Measurements from ENCODE around the gene DPH3. TPM values are rescaled to one million over a fixed set of nuclear protein-coding genes. Genes with fewer than 3 reads are reported as not detected.

DPH3 gene
- polyA plus RNA-seq, 2 of the 4 experiments (the other 2 are of a cell fraction): 20.5 to 34.7 TPM

GRCh38 chr3:16307832-16308531 is 43.2 kb upstream of the DPH3 start:
- ATAC-seq (no peak), FAIRE-seq (no peak), DNase-seq (ENCODE audit: low read depth in 1 of 2, low spot score in 1 of 2) (no peak)
- Histone ChIP-seq H3K27ac (no peak overlapping the region), H3K9me3 (no peaks in the 10 kb centered on the region), H3K4me2 (no peak overlapping the region), H3K4me1 (no peaks in the 10 kb centered on the region), H3K4me3 (no peak overlapping the region)
- ChIA-PET CTCF (interaction anchor here (1.1 to 2.7 kb wide), 2 partner anchors 9 to 18 kb away, joined by 3 to 14 read pairs; no protein-coding TSS in a partner anchor), POLR2A (no interaction called here)
- TF ChIP-seq, protein P1, sequence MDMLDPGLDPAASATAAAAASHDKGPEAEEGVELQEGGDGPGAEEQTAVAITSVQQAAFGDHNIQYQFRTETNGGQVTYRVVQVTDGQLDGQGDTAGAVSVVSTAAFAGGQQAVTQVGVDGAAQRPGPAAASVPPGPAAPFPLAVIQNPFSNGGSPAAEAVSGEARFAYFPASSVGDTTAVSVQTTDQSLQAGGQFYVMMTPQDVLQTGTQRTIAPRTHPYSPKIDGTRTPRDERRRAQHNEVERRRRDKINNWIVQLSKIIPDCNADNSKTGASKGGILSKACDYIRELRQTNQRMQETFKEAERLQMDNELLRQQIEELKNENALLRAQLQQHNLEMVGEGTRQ (IDR thresholded peaks at IDR 0.05): no peak
- TF ChIP-seq ESRRA (IDR thresholded peaks at IDR 0.05; ENCODE audit: borderline replicate concordance, low read length) (no peak), JUN (IDR thresholded peaks at IDR 0.05) (no peak), ELK1 (IDR thresholded peaks at IDR 0.05; ENCODE audit: low read depth, low read length) (no peak), GATA3 (IDR thresholded peaks at IDR 0.05; ENCODE audit: borderline replicate concordance) (no peak), KDM5A (IDR thresholded peaks at IDR 0.05) (no peak), CHD4 (IDR thresholded peaks at IDR 0.05; ENCODE audit: borderline replicate concordance) (no peak), RFX5 (IDR thresholded peaks at IDR 0.05) (no peak), MAFK (IDR thresholded peaks at IDR 0.05; ENCODE audit: partially characterized antibody) (no peak), KDM1A (IDR thresholded peaks at IDR 0.05; ENCODE audit: low read depth) (no peak), FOSL2 (IDR thresholded peaks at IDR 0.05) (no peak), FOSL2 (CRISPR knock-in tag; IDR thresholded peaks at IDR 0.05) (no peak), SREBF2 (IDR thresholded peaks at IDR 0.05) (no peak), TFCP2L1 (CRISPR knock-in tag; IDR thresholded peaks at IDR 0.05) (no peak), RAD21 (conservative IDR thresholded peaks at IDR 0.05 in 1 of 2, IDR thresholded peaks at IDR 0.05 in 1 of 2) (no peak), ZSCAN20 (CRISPR knock-in tag; IDR thresholded peaks at IDR 0.05) (no peak), FOSB (CRISPR knock-in tag; IDR thresholded peaks at IDR 0.05) (no peak), EHF (CRISPR knock-in tag; IDR thresholded peaks at IDR 0.05) (no peak), FOXS1 (CRISPR knock-in tag; IDR thresholded peaks at IDR 0.05) (no peak)
- TF ChIP-seq, protein P2, sequence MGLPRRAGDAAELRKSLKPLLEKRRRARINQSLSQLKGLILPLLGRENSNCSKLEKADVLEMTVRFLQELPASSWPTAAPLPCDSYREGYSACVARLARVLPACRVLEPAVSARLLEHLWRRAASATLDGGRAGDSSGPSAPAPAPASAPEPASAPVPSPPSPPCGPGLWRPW (IDR thresholded peaks at IDR 0.05): no peak
- 66% methylated on average over 5 of the region's 5 CpGs for WGBS (ENCODE audit: missing lambda C conversion rate)

DNA sequence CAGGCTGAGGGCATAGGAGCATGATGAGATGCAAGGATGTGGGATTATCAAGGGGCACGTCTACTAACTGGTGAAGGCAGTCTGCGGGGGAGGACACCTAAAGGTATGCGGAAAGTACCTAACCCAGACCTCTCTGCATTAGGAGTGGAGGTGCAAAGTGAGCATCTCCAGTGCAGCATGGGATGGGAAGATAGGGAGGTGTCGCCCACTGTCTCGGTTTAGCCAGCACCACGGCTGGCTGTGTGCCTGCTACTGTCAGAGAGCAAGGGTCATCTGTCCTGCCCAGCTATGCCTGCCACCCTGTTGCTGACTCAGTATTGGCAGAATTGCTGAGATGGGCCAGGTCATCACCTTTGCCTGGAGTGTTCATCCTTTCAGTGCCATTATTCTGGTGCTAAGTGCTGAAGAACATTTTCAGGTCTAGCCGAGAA is 40.4 kb upstream of the DPH3 start:
- ChIA-PET CTCF (interaction anchor here (2.4 kb wide), 1 partner anchor 15 kb away, joined by 8 read pairs; no protein-coding TSS in a partner anchor), POLR2A (interaction anchor here (0.6 kb wide), 1 partner anchor 11 kb away, joined by 3 read pairs; no protein-coding TSS in a partner anchor)
- ATAC-seq (no peak), FAIRE-seq (no peak), DNase-seq (ENCODE audit: low read depth in 1 of 2, low spot score in 1 of 2) (no peak)
- 85% methylated on average over 7 of the region's 7 CpGs for WGBS (ENCODE audit: missing lambda C conversion rate)
- H3K27ac ChIP-seq: no peak overlapping the region
- TF ChIP-seq RNF2 (IDR thresholded peaks at IDR 0.05; ENCODE audit: borderline replicate concordance, low read depth) (no peak), RARB (CRISPR knock-in tag; IDR thresholded peaks at IDR 0.05) (no peak), MAZ (IDR thresholded peaks at IDR 0.05; ENCODE audit: borderline replicate concordance, low read depth, low read length) (no peak), NFE2L2 (conservative IDR thresholded peaks at IDR 0.05; ENCODE audit: low read length) (no peak), HDAC2 (IDR thresholded peaks at IDR 0.05) (no peak), CTCF (IDR thresholded peaks at IDR 0.05) (no peak), CHD4 (IDR thresholded peaks at IDR 0.05; ENCODE audit: borderline replicate concordance) (no peak), EHF (CRISPR knock-in tag; IDR thresholded peaks at IDR 0.05) (no peak), ELK1 (IDR thresholded peaks at IDR 0.05; ENCODE audit: low read depth, low read length) (no peak), KDM1A (IDR thresholded peaks at IDR 0.05; ENCODE audit: low read depth) (no peak), HEYL (CRISPR knock-in tag; IDR thresholded peaks at IDR 0.05) (no peak), FOSB (CRISPR knock-in tag; IDR thresholded peaks at IDR 0.05) (no peak), SREBF2 (IDR thresholded peaks at IDR 0.05) (no peak), ZSCAN20 (CRISPR knock-in tag; IDR thresholded peaks at IDR 0.05) (no peak), CHD2 (IDR thresholded peaks at IDR 0.05; ENCODE audit: low read length, partially characterized antibody) (no peak)
- TF ChIP-seq, protein P3, sequence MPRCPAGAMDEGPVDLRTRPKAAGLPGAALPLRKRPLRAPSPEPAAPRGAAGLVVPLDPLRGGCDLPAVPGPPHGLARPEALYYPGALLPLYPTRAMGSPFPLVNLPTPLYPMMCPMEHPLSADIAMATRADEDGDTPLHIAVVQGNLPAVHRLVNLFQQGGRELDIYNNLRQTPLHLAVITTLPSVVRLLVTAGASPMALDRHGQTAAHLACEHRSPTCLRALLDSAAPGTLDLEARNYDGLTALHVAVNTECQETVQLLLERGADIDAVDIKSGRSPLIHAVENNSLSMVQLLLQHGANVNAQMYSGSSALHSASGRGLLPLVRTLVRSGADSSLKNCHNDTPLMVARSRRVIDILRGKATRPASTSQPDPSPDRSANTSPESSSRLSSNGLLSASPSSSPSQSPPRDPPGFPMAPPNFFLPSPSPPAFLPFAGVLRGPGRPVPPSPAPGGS (IDR thresholded peaks at IDR 0.05): no peak
- no peaks in the 10 kb centered on the region for H3K4me1 ChIP-seq
- no peak overlapping the region for H3K4me3 ChIP-seq
- H3K4me2 ChIP-seq: no peak overlapping the region
- no peaks in the 10 kb centered on the region for H3K9me3 ChIP-seq
